ENCODE results near the gene SYCE3. TPM values are rescaled to one million over a fixed set of nuclear protein-coding genes. Genes with fewer than 3 reads are reported as not detected.

The SYCE3 gene
- total and polyA plus RNA-seq, 9 of the 15 experiments (the other 6 are each of a cell fraction or from before 2014, with no cell fraction given) = 0.56 TPM; not detected in 8

- TF ChIP-seq MAX (CRISPR knock-in tag; IDR thresholded peaks at IDR 0.05) (peak; percentile 70), SMAD1 (IDR thresholded peaks at IDR 0.05; ENCODE audit: low read depth, low read length, partially characterized antibody) (no peak), VEZF1 (CRISPR knock-in tag; IDR thresholded peaks at IDR 0.05) (0 out of 2 replicates have a peak, but pooled peaks have one; percentile 23)
Measured at GRCh38 chr22:50582493-50583293, 20.0 kb upstream of the SYCE3 start, which contains the start of gene CHKB (continued).

- intact Hi-C loops (cut with micrococcal nuclease) = no loop called here
- no peak for DNase-seq (ENCODE audit: extremely low read depth in 1 of 4, low spot score in 3 of 4)
- ATAC-seq = no peak
- POLR2A ChIA-PET = interaction anchor here (0.5 to 1.3 kb wide), 6 partner anchors 13 to 424 kb away, joined by 3 to 4 read pairs (median 3); partner anchors contain the start of genes SCO2 and SYCE3
- BruUV-seq (replicated peaks) = no TSS peak
- no peaks in the 10 kb centered on the region for H3K9me3 ChIP-seq (replicated peaks; ENCODE audit: control insufficient read depth, insufficient read depth, low read depth, low read length)
- no peaks in the 10 kb centered on the region for H3K9me1 ChIP-seq (ENCODE audit: control insufficient read depth, insufficient read depth, low read length)
- peaks cover 6% of the 10 kb centered on the region; the same call in 2 of the 3 replicates for H3K79me2 ChIP-seq (ENCODE audit: control insufficient read depth, insufficient read depth, low read length)
- peak overlapping the region; percentile 77 for H3K4me3 ChIP-seq
- H3K9ac ChIP-seq (ENCODE audit: insufficient read depth in 1 of 2, low read depth in 2 of 2, low read length in 2 of 2) = peak overlapping the region; percentile 93 to 97
- in situ Hi-C loops (cut with MboI) = no loop called here
- no peaks in the 10 kb centered on the region for H4K20me1 ChIP-seq (replicated peaks; ENCODE audit: control insufficient read depth, insufficient read depth, low read length)
- CTCF ChIA-PET (ENCODE audit: low intra/inter-chr PET ratio) = no interaction called here
- H2AFZ ChIP-seq (ENCODE audit: low read depth, low read length) = peak overlapping the region; percentile 92
- peaks cover 15 to 31% of the 10 kb centered on the region in 2 experiments; a peak in 4 of 5 replicates for H3K4me1 ChIP-seq (replicated peaks in 1 of 2; ENCODE audit: control insufficient read depth in 2 of 2, insufficient read depth in 2 of 2, low read length in 2 of 2)
- H3K36me3 ChIP-seq (ENCODE audit: control insufficient read depth, insufficient read depth, low read length) = no peaks in the 10 kb centered on the region; the same call in 2 of the 3 replicates
- FAIRE-seq = no peak
- WGBS (ENCODE audit: insufficient coverage, low coverage, missing lambda C conversion rate) = 11% methylated on average over 14 of the region's 39 CpGs
- no peaks in the 10 kb centered on the region for H3K27me3 ChIP-seq (ENCODE audit: control insufficient read depth in 2 of 2, insufficient read depth in 2 of 2, low read length in 2 of 2)
- H3K27ac ChIP-seq (ENCODE audit: extremely low read depth, low read depth, low read length) = peak overlapping the region; percentile 96; the same call in 2 of the 3 replicates
- H3K4me2 ChIP-seq (ENCODE audit: insufficient read depth, low read length) = peak overlapping the region; percentile 84
- no peak for TF ChIP-seq PRPF4 (IDR thresholded peaks at IDR 0.05; ENCODE audit: insufficient read depth, low read depth, low read length, poor library complexity, severe bottlenecking)
- no peak for TF ChIP-seq ZFPM2 (CRISPR knock-in tag; IDR thresholded peaks at IDR 0.05)
- TF ChIP-seq ZBTB8A (IDR thresholded peaks at IDR 0.05; ENCODE audit: partially characterized antibody) = no peak
- TF ChIP-seq JUNB (CRISPR knock-in tag; conservative IDR thresholded peaks at IDR 0.05) = no peak
- peak; percentile 82 for TF ChIP-seq VEZF1 (CRISPR knock-in tag; IDR thresholded peaks at IDR 0.05)
Measured at GRCh38 chr22:50581950-50582492, 19.3 kb upstream of the SYCE3 start.

Measured in K562 (cell line).